ENCODE measurements around the gene C5orf63.
"Not testable (repeated sequence)": the region's sequence is repeated elsewhere in the genome, so short reads cannot be mapped to it uniquely, and the experiment has no call there.

Gene C5orf63

DNA sequence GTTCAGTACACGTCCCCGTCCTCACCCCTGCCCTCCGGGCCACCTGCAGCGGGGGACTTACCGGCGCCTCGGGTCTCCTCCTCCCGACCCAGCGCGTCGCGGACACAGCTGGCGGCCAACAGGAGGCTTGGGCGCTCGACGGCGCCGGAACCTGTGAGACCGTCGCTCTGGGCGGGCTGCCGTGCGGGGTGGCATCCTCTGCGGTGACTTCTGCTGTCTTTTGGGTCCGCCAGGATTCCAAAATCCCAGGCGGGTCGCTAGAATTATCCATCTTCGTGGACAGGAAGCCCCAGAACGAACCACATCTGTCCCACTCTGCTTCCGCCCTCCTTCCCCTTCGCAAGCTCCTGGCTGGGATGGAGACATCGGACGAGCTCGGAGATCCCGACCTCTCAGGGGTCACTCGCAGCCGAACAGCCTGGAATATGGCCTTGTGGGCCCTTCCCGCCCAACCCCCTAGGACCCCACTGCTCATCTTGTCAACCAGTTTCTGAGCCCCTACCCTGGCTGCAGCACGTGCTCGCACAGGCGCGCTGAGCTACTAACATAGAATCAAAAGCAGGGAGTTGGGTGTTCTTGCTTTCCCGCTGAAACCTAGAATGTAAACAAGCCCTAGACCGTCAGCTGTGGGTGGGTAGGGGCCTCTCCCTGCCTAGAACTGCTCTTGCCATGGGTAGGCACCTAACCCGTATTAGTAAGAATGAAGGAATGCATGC is 42.0 kb downstream of the C5orf63 start:
- DNase-seq (ENCODE audit: low spot score) = peak; percentile 29

DNA sequence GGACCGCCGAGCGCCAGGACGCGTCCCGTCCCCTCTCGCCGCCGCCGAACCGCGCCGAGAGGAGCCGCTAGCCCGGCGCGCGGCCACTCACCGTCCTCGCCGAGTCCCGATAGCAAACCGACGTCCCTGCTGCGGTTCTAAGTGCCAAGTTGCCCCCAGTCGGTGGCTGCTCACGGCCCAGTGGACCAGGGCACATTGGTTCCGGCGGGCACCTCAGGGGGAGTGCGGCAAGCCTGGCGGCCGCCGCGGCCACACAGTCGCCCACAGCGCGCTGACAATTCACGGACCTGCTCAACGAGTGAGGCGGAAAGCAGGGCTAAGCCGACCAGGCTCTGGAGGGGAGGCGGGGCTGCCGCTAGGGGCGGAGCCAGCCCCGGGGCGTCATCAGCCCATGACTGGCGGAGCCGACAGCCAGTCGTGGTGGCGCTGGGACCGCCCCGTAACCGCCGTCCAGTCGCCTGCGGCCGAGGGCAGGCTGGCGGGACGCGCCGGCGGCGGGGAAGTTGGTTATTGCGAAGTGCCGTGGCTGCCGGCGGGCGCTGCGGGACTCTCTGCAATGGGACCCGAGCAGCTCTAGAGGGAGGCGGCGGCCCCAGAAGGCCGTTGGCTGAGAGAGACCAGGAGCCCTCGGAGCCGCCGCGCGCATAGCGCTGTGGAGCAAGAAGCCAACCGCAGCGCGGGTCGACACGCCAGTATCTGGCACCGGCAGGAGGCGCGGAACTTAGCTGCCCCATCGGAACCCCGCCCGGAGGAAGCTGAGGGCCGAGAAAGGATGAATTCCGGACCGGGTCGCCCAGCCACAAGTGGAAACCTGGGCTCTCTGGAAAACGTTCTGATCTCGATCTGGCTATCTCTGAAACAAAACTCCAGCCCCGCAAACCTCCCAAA is 42.8 kb downstream of the C5orf63 start, which contains the start of gene MARCHF3:
TSS of gene MARCHF3 (minus strand) at position 300 of the 888 bp plus-strand sequence. CDS start 112,387 bp downstream, outside the sequence.
- DNase-seq (ENCODE audit: low spot score) = peak; percentile 91

DNA sequence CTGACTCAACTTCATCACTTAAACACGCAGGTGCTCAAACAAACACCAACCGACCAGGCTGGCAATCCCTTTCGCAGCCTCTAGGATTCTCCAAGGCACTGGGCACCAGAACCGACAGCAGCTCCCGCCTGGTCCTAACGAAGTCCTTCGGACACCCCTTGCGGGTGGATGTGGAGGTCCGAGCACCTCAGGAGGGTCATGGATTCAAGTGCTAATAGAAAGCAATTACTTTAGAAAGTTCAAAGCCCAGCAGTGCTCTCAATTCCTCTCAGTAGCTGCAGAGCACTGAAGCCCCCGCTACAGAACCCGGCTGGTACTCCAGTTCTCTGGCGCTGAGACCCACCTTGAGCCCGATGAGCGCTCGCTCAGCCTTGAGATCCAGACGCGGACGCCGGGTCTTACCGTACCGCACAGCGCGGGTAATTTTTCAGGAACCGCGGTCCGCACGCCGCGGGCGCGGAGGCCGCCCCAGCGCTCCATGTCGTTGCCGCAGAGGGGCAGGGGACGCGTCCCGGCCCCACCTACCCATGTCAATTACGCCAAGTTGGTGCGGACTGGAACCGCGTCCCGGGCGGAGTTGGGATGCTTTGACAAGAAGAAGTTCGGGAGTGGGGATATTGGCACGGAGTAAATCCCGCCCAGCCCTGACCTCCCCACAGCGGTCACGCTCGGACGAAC is 43.6 kb downstream of the C5orf63 start:
- DNase-seq (ENCODE audit: low spot score) = peak; percentile 65

- DNase-seq (ENCODE audit: low spot score) = no peak
These were observed 44.4 kb downstream of the C5orf63 start for GRCh38 chr5:127028822-127029457.

GRCh38 chr5:127027539-127027938 is 45.8 kb downstream of the C5orf63 start:
- no peak for DNase-seq (ENCODE audit: low spot score)

DNA sequence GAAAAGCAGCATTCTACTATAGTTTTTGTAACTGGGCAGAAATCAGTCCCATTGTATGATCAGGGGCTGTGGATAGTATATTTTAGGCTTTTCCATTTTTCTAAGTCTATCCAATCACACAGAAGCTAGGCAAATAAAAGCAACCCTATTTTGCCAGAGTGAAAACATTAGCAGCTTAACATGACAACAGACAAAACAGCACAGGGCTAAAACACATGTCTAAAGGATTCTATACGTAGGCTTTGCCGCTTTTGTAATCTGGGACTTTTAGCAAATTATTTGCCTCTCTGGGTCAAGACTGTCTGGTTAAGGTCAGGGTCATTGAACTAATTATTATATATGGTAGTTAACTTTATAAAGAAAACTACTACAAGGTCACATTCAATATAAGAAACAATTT is 47.1 kb downstream of the C5orf63 start:
- no peak for DNase-seq (ENCODE audit: low spot score)

DNA sequence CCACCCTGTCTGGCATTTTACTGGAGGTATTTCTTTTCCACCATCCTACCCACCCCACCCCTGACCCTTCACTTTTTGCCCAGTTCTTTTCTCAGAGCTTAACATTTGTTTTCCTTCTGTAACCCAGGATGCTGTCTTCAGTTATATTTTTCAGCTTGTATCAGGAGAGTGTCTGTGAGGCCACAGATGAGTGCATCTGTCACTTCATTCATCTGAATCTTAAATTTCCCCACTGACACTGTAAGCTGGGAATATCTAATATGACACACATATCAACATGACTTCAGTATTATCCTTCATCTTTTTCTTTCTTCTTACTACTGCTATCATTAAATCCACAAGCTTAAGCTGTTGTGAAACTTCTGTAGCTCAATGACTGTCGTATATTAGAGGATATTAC is 47.8 kb downstream of the C5orf63 start:
- no peak for DNase-seq (ENCODE audit: low spot score)

DNA sequence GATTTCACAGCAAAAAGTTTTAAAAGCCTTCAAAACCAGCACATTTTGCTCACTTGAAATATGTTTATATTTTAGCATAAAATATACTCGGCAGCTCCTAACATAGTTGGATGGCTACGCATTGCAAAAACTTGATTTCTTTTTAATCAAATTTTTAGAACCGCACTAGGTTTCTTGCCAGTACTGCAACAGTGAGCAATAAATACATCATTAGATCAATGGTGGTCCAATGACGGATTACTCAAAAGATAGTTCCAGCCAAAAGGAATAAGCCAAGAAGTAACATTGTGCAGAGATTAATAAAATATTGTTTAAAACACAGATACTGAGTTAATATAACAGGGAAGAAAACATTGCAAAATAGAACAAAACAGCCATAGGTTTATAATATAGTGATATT is 48.5 kb downstream of the C5orf63 start:
- no peak for DNase-seq (ENCODE audit: low spot score)

GRCh38 chr5:127023552-127024191 is 49.6 kb downstream of the C5orf63 start:
- not testable (repeated sequence) for DNase-seq (ENCODE audit: low spot score)

DNA sequence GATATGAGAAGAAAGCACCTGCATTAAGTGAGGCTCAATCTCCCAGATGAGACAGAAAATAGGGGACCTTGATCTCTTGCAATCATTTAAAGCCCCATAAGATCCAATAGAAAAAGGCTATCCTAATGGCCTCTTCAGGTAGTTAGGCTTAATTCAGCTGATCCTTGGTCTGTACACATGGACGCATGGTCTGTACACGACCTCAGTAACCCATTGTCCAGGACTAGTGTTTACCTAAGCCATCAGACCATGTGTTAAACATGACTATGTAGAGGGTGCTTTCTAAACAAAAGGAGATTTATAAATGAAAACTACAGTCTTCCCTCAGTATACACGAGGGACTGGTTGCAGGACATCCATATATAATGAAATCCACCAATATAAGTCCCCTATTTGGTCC is 50.5 kb downstream of the C5orf63 start:
- DNase-seq (ENCODE audit: low spot score) = no peak

- no peak for DNase-seq (ENCODE audit: low spot score)
These were observed 53.4 kb downstream of the C5orf63 start for GRCh38 chr5:127019928-127020327.

DNA sequence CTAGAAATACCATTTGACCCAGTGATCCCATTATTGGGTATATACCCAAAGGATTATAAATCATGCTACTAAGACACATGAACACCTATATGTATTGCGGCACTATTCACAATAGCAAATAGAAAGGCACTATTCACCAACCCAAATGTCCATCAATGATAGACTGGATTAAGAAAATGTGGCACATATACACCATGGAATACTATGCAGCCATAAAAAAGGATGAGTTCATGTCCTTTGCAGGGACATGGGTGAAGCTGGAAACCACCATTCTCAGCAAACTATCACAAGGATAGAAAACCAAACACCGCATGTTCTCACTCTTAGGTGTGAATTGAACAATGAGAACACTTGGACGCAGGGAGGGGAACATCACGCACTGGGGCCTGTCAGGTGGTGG is 56.6 kb downstream of the C5orf63 start:
- not testable (repeated sequence) for DNase-seq (ENCODE audit: low spot score)

- no peak for DNase-seq (ENCODE audit: low spot score)
These were observed 57.6 kb downstream of the C5orf63 start for GRCh38 chr5:127015716-127016115.

DNA sequence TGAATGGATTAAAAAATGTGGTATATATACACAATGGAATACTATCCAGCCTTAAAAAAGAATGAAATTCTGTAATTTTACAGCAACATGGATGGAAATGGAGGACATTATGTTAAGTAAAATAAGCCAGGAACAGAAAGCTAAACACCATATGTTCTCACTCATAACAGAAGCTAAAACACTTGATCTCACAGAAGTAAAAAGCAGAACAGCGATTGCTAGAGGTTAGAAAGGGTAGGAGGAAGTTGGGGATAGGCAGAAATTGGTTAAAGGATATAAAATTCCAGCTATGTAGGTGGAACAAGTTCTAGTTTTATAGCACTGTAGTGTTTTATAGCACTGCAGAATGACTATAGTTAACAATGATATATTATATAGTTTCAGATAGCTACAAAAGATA is 58.7 kb downstream of the C5orf63 start:
- DNase-seq (ENCODE audit: low spot score) = no peak

- peak; percentile 44 for DNase-seq (ENCODE audit: low spot score)
These were observed 59.9 kb downstream of the C5orf63 start for GRCh38 chr5:127013407-127013806.

DNA sequence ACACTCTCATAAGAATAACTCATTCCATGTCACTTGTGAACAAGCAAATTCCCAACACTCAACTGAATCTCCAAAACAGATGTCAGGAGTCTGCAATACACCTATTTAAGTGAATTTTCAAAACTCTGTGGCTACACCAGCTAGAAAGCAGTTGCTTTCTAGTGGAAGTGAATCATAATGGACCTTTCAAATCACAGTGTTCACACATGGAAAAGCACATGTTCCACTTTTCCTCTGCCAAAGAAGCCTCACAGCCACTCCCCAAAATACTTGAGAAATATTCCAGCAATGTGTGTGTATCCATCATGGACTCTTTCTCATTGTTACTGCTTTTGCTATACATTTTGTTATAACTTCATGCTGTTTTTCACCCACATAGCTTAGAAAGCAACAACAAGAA is 60.4 kb downstream of the C5orf63 start:
- peak; percentile 75 for DNase-seq (ENCODE audit: low spot score)

- DNase-seq (ENCODE audit: low spot score) = peak; percentile 51
These were observed 61.2 kb downstream of the C5orf63 start for GRCh38 chr5:127011961-127012644.

DNA sequence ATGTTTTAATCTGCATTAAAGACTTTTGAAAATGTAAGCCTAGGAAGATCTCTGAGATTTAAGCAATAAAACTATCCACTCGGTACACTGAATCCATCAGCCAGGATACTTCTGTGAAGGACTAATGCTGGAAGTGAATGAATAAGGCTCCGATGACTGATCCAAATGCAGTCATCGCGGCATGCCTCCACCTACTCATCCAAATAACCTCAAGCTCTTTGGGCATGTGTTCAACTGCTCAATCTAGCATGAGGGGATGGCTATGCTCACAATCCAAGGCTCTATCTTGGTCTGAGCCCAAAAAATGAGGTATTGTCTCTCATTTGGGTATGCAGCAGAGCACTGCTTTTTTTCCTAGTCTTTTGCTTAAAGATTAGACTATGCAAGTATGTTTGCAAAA is 62.1 kb downstream of the C5orf63 start:
- DNase-seq (ENCODE audit: low spot score) = no peak

DNA sequence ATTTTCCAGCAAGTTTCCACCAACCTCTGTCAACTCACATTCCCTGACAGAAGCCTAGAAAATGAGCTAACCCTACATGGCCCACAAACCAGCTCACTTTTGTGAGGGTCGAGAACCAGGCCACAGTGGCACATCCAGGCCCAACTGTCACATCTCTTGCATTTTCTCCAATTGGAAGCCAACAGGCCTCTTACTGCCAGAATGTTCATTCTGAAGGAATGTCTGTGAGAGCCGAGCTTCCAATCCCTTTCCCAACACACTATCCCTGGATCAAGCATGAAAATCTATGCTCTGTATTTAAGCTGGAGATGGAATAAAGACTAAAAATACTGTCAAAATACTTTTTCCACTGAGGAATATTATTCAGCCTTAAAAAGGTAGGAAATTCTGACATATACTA is 62.9 kb downstream of the C5orf63 start:
- DNase-seq (ENCODE audit: low spot score) = no peak

DNA sequence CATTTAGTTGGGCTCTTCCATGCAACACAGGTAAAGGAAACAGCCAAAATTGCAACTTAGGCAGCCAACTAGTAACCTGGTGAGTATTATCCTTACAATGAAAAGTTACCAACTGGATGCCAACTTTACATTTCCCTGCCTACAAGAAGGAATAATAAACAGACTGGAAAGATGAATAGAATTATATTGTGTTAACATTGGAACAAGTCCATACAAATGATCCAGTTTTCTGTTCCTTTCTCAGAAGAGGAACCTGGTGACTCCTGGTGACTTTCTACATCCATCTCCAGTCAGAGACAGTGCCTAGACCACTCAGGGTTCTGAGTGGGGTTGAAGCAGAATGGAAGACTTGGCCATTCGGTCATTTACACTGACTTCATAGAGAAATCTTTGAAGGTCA is 63.5 kb downstream of the C5orf63 start:
- DNase-seq (ENCODE audit: low spot score) = no peak
